Endodermal cell (in vitro differentiated cells): ENCODE data around the gene ZNF184. TPM values are rescaled to one million over a fixed set of nuclear protein-coding genes. Genes with fewer than 3 reads are reported as not detected.

Experiments
- DNase-seq: peaks from one replicate; pipeline ENCODE4 v3.0.0-alpha.2; 2017
- H3K27ac ChIP-seq: 2 replicates; pipeline ENCODE4 v1.5.1; 2013; ENCODE audit warnings: mild to moderate bottlenecking, low read depth, low read length, moderate library complexity
- H3K27me3 ChIP-seq: 2 replicates; pipeline ENCODE4 v1.6.1; 2013; ENCODE audit warnings: mild to moderate bottlenecking, low read length, moderate library complexity; ENCODE audit not compliant: insufficient read depth, control insufficient read depth, poor library complexity, severe bottlenecking
- H3K36me3 ChIP-seq: 2 replicates; pipeline ENCODE4 v1.7.0; 2013; ENCODE audit warnings: mild to moderate bottlenecking, low read length, moderate library complexity; ENCODE audit not compliant: control insufficient read depth, insufficient read depth
- H3K4me1 ChIP-seq: one replicate; pipeline ENCODE4 v1.7.0; 2013; ENCODE audit warnings: low read length; ENCODE audit not compliant: control insufficient read depth, insufficient read depth
- H3K4me3 ChIP-seq: 2 replicates; pipeline ENCODE4 v1.5.1; 2013; ENCODE audit warnings: mild to moderate bottlenecking, low read length, moderate library complexity
- H3K9ac ChIP-seq: 2 replicates; pipeline ENCODE4 v1.6.1; 2013; ENCODE audit warnings: mild to moderate bottlenecking, low read length, moderate library complexity; ENCODE audit not compliant: poor library complexity, severe bottlenecking; ENCODE audit errors: extremely low read depth
- H3K9me3 ChIP-seq: 2 replicates; pipeline ENCODE4 v1.6.1; 2013; ENCODE audit warnings: mild to moderate bottlenecking, low read length, moderate library complexity; ENCODE audit not compliant: control insufficient read depth
- H3K27ac Mint-ChIP-seq: 2 replicates; pipeline ENCODE4 v1.8.0; 2020; ENCODE audit warnings: mixed read lengths
- H3K27me3 Mint-ChIP-seq: 2 replicates; pipeline ENCODE4 v1.8.0; 2021; ENCODE audit warnings: mild to moderate bottlenecking, mixed read lengths; ENCODE audit not compliant: insufficient read depth
- H3K36me3 Mint-ChIP-seq: 2 replicates; pipeline ENCODE4 v1.8.0; 2020; ENCODE audit warnings: low read depth, mixed read lengths
- H3K4me1 Mint-ChIP-seq: 2 replicates; pipeline ENCODE4 v1.8.0; 2020; ENCODE audit warnings: mixed read lengths
- H3K4me3 Mint-ChIP-seq: 2 replicates; pipeline ENCODE4 v1.8.0; 2020; ENCODE audit warnings: mild to moderate bottlenecking, moderate library complexity, mixed read lengths
- H3K9me3 Mint-ChIP-seq: 2 replicates; pipeline ENCODE4 v1.8.0; 2020; ENCODE audit warnings: mild to moderate bottlenecking, mixed read lengths
- WGBS, 2 experiments: methylation state at CpG; one replicate each; pipeline versions ENCODE4 v1.1.5 to v1.1.7; 2013; ENCODE audit warnings: missing lambda C conversion rate in 2 of 2, mixed read lengths in 1 of 2; ENCODE audit not compliant: insufficient coverage in 1 of 2, insufficient read length in 1 of 2; 5-methylcytosine and 5-hydroxymethylcytosine counted together
- total RNA-seq, 2 donors: library from RNA; stranded (reverse); fragmentation: NEBNext Ultra II Directional in 1 of 2; extraction: Animal tissue kit (Norgen Biotek cat#: 25700) in 1 of 2; gene quantifications; 2 replicates in 1 of 2; 3 replicates in 1 of 2; pipeline ENCODE4 v1.2.1, GENCODE V29; 2021
- TF ChIP-seq, protein P1 (sequence below): fragments of 200-600 bp; sonication (generic); conservative IDR thresholded peaks from 2 replicates; pipeline ENCODE4 v1.5.0; 2021; ENCODE audit warnings: antibody characterized with exemption, mild to moderate bottlenecking

Gene ZNF184
- total RNA-seq, 2 donors from 2014 or later = 9.2 to 16.5 TPM

GRCh38 chr6:27503436-27504030 is 30.6 kb upstream of the ZNF184 start:
- no peaks in the 10 kb centered on the region for H3K4me1 ChIP-seq
- H3K36me3 ChIP-seq = no peaks in the 10 kb centered on the region
- H3K27ac ChIP-seq = no peak overlapping the region
- peaks cover 11% of the 10 kb centered on the region for H3K27me3 Mint-ChIP-seq
- H3K9me3 ChIP-seq = no peaks in the 10 kb centered on the region
- H3K9me3 Mint-ChIP-seq = no peaks in the 10 kb centered on the region
- no peaks in the 10 kb centered on the region for H3K4me1 Mint-ChIP-seq
- H3K4me3 ChIP-seq = peak overlapping the region; percentile 94
- H3K36me3 Mint-ChIP-seq = no peaks in the 10 kb centered on the region
- H3K4me3 Mint-ChIP-seq = peak overlapping the region; percentile 72
- H3K27ac Mint-ChIP-seq = peak overlapping the region; percentile 93
- H3K27me3 ChIP-seq = peaks cover 6% of the 10 kb centered on the region
- 0 to 3% methylated on average over 1 to 21 of the region's 21 CpGs for WGBS, 2 experiments
- TF ChIP-seq, protein P1, sequence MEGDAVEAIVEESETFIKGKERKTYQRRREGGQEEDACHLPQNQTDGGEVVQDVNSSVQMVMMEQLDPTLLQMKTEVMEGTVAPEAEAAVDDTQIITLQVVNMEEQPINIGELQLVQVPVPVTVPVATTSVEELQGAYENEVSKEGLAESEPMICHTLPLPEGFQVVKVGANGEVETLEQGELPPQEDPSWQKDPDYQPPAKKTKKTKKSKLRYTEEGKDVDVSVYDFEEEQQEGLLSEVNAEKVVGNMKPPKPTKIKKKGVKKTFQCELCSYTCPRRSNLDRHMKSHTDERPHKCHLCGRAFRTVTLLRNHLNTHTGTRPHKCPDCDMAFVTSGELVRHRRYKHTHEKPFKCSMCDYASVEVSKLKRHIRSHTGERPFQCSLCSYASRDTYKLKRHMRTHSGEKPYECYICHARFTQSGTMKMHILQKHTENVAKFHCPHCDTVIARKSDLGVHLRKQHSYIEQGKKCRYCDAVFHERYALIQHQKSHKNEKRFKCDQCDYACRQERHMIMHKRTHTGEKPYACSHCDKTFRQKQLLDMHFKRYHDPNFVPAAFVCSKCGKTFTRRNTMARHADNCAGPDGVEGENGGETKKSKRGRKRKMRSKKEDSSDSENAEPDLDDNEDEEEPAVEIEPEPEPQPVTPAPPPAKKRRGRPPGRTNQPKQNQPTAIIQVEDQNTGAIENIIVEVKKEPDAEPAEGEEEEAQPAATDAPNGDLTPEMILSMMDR = no peak
- DNase-seq = peak; percentile 93
- H3K9ac ChIP-seq = peak overlapping the region; percentile 44

DNA sequence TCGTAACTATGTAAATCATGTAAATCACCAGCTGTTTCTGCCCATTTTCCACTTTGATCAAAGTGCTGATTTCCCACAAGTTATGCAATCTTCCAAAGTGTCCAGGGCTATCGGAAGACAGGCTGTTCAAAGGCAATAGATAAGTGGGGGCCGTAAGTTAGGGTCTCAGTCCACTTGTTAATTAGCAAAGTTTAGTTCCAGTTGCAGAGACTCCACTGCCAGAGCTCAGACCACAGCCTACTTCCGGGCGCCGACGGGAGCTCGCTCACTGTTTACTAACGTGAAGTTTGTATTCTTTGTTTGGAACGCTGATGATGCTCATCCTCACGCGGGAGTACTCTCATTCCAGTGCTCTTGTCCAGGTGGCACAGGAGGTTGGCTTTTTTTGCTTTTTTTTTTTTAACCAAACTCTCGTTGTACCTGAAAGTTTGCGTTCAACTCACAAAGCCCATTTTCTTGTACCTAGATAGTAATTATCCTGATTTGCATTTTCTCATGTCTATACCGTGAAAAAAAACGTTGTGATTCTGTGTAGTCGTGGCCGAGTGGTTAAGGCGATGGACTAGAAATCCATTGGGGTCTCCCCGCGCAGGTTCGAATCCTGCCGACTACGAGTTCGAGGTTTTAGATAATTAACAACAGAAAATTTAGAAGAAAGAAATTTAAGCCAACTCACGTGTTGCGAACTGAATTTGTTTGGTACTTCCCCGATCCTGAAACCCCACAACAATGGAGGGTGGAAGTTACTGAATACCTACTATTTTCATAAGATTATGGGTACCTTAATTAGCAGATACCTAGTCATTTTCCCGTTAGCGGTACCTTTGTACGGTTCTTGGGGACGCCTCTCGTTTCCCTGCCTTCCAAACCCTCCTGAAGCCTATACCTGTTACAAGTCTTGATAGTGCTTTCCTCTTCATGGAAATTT is 29.9 kb upstream of the ZNF184 start:
- Mint-ChIP-seq H3K27ac (peak overlapping the region; percentile 93), H3K9me3 (no peaks in the 10 kb centered on the region), H3K27me3 (peaks cover 11% of the 10 kb centered on the region), H3K4me3 (peak overlapping the region; percentile 72), H3K4me1 (no peaks in the 10 kb centered on the region), H3K36me3 (no peaks in the 10 kb centered on the region)
- Histone ChIP-seq H3K9ac (peak overlapping the region; percentile 44), H3K4me1 (no peaks in the 10 kb centered on the region), H3K36me3 (no peaks in the 10 kb centered on the region), H3K4me3 (peak overlapping the region; percentile 94), H3K27me3 (peaks cover 6% of the 10 kb centered on the region), H3K9me3 (no peaks in the 10 kb centered on the region), H3K27ac (no peak overlapping the region)
- DNase-seq = peak; percentile 85
- TF ChIP-seq, protein P1 = no peak
- 1 to 3% methylated on average over 14 to 32 of the region's 33 CpGs for WGBS, 2 experiments

- no peaks in the 10 kb centered on the region for H3K4me1 Mint-ChIP-seq
- no peak for DNase-seq
- no peak overlapping the region for H3K27ac Mint-ChIP-seq
- no peaks in the 10 kb centered on the region for H3K36me3 ChIP-seq
- H3K9me3 ChIP-seq = no peaks in the 10 kb centered on the region
- H3K36me3 Mint-ChIP-seq = no peaks in the 10 kb centered on the region
- H3K9ac ChIP-seq = no peak overlapping the region
- H3K4me1 ChIP-seq = no peaks in the 10 kb centered on the region
- H3K4me3 ChIP-seq = no peak overlapping the region
- no peak overlapping the region for H3K4me3 Mint-ChIP-seq
- H3K27ac ChIP-seq = no peak overlapping the region
- peaks cover 2% of the 10 kb centered on the region for H3K27me3 Mint-ChIP-seq
- TF ChIP-seq, protein P1 = no peak
- 86% methylated on average over 2 of the region's 2 CpGs; no CpG with 5 or more reads in 1 of the 2 experiments for WGBS, 2 experiments
- H3K9me3 Mint-ChIP-seq = no peaks in the 10 kb centered on the region
- no peaks in the 10 kb centered on the region for H3K27me3 ChIP-seq
These were observed 28.3 kb upstream of the ZNF184 start for GRCh38 chr6:27501187-27501586.
